Purkinje cell (primary cell): ENCODE data around the gene GJD3. TPM values are rescaled to one million over a fixed set of nuclear protein-coding genes. Genes with fewer than 3 reads are reported as not detected.

Experiments used
- polyA plus RNA-seq: library from polyadenylated mRNA; unstranded; fragments of >200 nt; fragmentation: Nextera tagmentation; gene quantifications from 2 replicates; pipeline ENCODE4 v1.2.1, GENCODE V29; 2014

The GJD3 gene
- not detected in 2 replicates for polyA plus RNA-seq

DNA sequence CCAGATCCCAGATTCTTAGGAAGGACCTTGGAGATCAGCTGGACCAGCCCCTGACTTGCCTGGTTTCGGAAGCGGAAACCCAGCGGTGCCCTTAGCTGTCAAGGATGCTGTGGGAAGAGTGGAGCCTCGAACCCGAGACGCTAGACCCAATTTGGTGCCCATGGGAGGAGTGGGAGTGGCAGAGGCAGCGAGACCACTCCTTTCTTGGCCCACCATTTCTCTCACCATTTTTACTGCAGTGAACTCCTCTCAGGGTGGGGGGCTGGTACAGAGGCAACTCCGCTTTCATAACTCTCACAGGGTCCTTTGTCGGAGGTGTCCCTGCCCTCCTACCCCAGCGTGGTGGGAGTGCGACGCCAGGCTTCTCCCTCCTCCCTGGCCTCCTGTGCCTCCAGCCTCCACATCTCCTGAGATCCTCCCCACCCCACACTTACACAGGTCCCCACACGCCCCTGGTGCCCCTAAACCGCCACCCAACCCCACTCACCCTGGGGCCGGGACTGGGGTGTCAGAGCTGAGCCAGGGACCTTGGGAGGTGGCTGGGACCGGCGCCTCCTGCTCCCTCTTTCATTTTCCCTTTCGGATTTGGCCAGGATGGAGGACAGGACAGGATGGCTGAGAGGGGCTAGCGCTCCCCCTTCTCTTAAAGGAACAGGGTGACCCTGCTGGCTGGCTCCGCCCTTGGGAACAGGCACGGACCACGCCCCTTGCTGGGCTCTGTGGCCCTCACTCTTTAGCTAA, at the start of gene GJD3:
GJD3 (minus strand) TSS at position 617 of the 741 bp plus-strand sequence. CDS start 922 bp downstream, outside the sequence.

Other genes with a start within 250 kb of the GJD3 start
- 14.9 and 15.2 TPM in 2 replicates for gene MSL1, start 242.8 kb downstream of the GJD3 start, polyA plus RNA-seq
- 9.1 and 16.2 TPM in 2 replicates for gene CASC3, start 224.2 kb downstream of the GJD3 start, polyA plus RNA-seq
- 4.1 and 5.0 TPM in 2 replicates for gene RAPGEFL1, start 187.3 kb downstream of the GJD3 start, polyA plus RNA-seq
- gene WIPF2, start 145.4 kb downstream of the GJD3 start, polyA plus RNA-seq = 6.8 and 7.7 TPM in 2 replicates
- gene CDC6, start 76.9 kb downstream of the GJD3 start, polyA plus RNA-seq = not detected in 2 replicates
- 0.35 and 0.50 TPM in 2 replicates for gene RARA, start 55.6 kb downstream of the GJD3 start, polyA plus RNA-seq
- not detected in 2 replicates for gene TOP2A, start 53.2 kb upstream of the GJD3 start, polyA plus RNA-seq
- 0.14 and 0.17 TPM in 2 replicates for gene IGFBP4, start 78.7 kb upstream of the GJD3 start, polyA plus RNA-seq
- not detected in 2 replicates for gene TNS4, start 136.9 kb upstream of the GJD3 start, polyA plus RNA-seq
- not detected in 2 replicates for gene CCR7, start 200.7 kb upstream of the GJD3 start, polyA plus RNA-seq